K562 (cell line): ENCODE results near the gene SOX18. TPM values are rescaled to one million over a fixed set of nuclear protein-coding genes. Genes with fewer than 3 reads are reported as not detected.

Experiments used
- JUND ChIP-seq, 2 experiments: IDR thresholded peaks; 2 replicates in 1 of 2; 3 replicates in 1 of 2; pipeline ENCODE4 v1.6.1; 2011; ENCODE audit warnings: borderline replicate concordance in 2 of 2, low read depth in 2 of 2, low read length in 2 of 2, improper control_type of control experiment in 1 of 2, missing biosample characterization in 1 of 2, missing genetic modification characterization in 1 of 2, missing genetic modification reagents in 1 of 2
- POLR2G ChIP-seq: fragments of 200-400 bp; formaldehyde crosslinking; IDR thresholded peaks from 2 replicates; pipeline ENCODE4 v1.6.1; 2017; ENCODE audit warnings: low read depth, mild to moderate bottlenecking, antibody characterized with exemption, low read length, moderate library complexity
- ZBTB1 ChIP-seq: sonication (generic); formaldehyde crosslinking; IDR thresholded peaks from 2 replicates; pipeline ENCODE4 v1.8.1; 2023; ENCODE audit warnings: missing genetic modification reagents, low read depth, mild to moderate bottlenecking, borderline replicate concordance
- ZBTB2 ChIP-seq: fragments of 450-650 bp; IDR thresholded peaks from 2 replicates; pipeline ENCODE4 v1.6.1; 2016; ENCODE audit warnings: antibody characterized with exemption
- ZC3H4 ChIP-seq: sonication (generic); formaldehyde crosslinking; IDR thresholded peaks from 2 replicates; pipeline ENCODE4 v1.9.0; 2021; ENCODE audit warnings: missing genetic modification reagents, borderline replicate concordance
- ZNF280B ChIP-seq: fragments of 250-450 bp; sonication (Bioruptor Pico); IDR thresholded peaks from 2 replicates; pipeline ENCODE4 v1.5.1; 2021; ENCODE audit warnings: mild to moderate bottlenecking
- polyA plus RNA-seq, 8 experiments: library from polyadenylated mRNA; depleted of rRNA in 4 of 8; stranded (reverse) in 5 of 8; unstranded in 3 of 8; fragments of >200 nt; fragmentation: Nextera tagmentation in 2 of 8; fragmentation: Illumina TruSeq in 1 of 8; extraction: Ambion mirVana in 2 of 8; extraction: Trizol in 1 of 8; gene quantifications; 2 replicates each; pipeline versions ENCODE4 v1.2.1 to v1.2.3, GENCODE V29; 2011 to 2014; ENCODE audit warnings: inconsistent platforms in 1 of 8, missing spikeins in 1 of 8
- total RNA-seq, 7 experiments: library from RNA; depleted of rRNA in 6 of 7; stranded (reverse); fragments of >200 nt in 6 of 7; fragmentation: Illumina TruSeq in 2 of 7; extraction: Trizol in 2 of 7; gene quantifications; 2 replicates each; pipeline versions ENCODE4 v1.2.1 to v1.2.3, GENCODE V29; 2011 to 2021; ENCODE audit warnings: low replicate concordance in 1 of 7

SOX18 gene
- total and polyA plus RNA-seq, 9 of the 15 experiments (the other 6 are each of a cell fraction or from before 2014, with no cell fraction given): 0.15 to 19.8 (median 0.33) TPM

- TF ChIP-seq ZBTB2 (no peak), ZNF280B (CRISPR knock-in tag) (no peak), JUND (IDR thresholded peaks at IDR 0.05; ENCODE audit: borderline replicate concordance, low read depth, low read length) (peak; percentile 65; the same call in 1 of the 2 replicates), JUND (tag; IDR thresholded peaks at IDR 0.05; ENCODE audit: borderline replicate concordance, low read depth, low read length) (no peak; the same call in 2 of the 3 replicates), ZBTB1 (CRISPR knock-in tag) (no peak; the same call in 1 of the 2 replicates), ZC3H4 (no peak), POLR2G (peak; percentile 86)
Measured at GRCh38 chr20:64062596-64063388, 13.4 kb upstream of the SOX18 start, which contains the start of gene TCEA2 (continued).
